Occipital lobe (tissue), 2 donors: Measurements from ENCODE around the gene MDM4. TPM values are rescaled to one million over a fixed set of nuclear protein-coding genes. Genes with fewer than 3 reads are reported as not detected.

ENCODE experiments used
- DNase-seq: peaks from one replicate; lab custom pipeline; 2025; lab: John Stamatoyannopoulos, UW
- total RNA-seq: library from RNA; depleted of rRNA; stranded (reverse); fragments of >200 nt; gene quantifications from one replicate; pipeline ENCODE4 v1.2.3, GENCODE V29; 2014

MDM4 gene
- total RNA-seq, 1 donor from 2014 or later: 60.4 TPM

DNA sequence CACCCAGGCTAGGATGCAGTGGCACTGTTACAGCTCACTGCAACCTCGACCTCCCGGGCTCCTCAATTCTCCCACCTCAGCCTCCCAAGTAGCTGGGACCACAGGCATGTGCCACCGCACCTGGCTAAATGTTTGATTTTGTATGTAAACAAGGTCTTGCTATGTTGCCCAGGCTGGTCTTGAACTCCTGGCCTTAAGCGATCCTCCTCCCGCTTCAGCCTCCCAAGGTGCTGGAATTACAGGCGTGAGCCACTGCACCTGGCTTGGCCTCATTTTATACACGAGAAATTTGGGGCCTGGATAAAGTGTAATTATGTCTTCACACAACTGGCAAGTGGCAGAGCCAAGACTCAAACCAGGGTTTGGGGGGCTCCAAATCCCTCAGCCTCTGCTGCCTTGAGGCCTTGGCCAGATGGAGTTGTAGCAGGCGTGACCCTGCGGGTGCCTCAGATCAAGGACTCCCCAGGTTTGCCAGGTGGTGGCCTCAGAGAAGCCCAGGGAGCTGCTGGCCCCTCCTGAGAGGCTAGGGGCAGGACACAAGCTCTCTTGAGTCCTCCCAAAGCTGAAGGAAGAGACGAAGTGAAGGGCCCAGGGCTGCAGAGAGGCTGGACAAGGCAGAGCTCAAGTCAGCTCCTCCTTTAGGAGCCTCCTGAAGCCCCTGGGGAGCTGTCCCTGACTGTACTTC is 61.7 kb downstream of the MDM4 start:
- DNase-seq: no peak

DNA sequence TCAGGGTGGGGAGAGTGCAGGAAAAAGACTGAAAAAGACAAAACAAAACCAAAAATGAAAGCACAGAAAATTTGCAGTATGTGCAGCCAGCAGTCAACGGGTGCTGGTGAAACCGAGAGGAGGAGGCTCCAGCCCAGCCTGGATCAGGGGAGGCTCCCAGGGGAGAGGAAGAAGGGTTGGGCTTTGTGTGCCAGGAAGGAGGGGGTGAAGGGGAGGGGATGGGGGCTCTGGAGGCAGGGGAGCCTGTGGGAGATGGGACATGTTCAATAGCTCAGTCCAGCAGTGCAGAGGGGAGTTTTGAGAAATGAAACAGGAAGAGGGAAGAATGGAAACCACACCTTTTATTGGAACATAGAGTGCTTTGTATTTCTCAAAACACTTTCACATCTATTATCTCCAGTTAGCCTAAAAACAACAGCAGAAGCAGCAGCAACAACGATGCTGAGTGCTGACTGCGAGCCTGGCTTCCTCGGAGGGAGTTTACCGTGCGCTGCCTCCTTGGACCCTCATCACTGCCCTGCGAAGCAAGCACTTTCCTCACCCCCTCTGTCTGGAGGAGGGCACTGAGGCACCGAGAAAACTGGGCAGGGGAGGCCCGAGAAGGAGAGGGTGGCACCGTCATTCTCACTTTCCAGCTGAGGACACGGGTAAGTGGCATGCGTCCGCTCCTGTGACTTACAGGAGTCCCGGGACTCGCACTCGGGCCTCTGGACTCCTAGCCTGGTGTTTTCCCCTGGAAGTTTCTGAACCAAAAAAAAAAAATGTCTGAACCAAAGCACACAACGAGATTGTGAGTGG is 62.9 kb downstream of the MDM4 start:
- no peak for DNase-seq

DNA sequence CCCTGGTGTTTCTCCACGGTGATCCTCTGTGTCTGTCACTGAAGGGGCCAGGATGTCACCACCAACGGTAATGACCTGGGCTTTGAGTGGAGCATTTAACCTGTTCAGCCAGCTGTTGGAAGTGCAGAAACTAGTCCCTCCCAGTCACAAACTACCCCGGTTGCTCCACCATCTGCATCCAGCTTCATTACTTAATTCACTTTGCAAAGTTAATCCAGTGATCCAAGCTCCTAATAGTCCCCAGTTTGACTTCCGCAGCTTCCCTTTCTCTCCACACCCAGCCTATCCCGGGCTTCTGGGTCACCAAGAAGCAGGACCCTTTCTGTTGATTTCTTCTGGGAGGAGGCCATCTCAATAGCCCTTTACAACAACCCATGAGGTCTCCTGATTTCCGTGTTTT is 63.5 kb downstream of the MDM4 start:
- DNase-seq: no peak

DNA sequence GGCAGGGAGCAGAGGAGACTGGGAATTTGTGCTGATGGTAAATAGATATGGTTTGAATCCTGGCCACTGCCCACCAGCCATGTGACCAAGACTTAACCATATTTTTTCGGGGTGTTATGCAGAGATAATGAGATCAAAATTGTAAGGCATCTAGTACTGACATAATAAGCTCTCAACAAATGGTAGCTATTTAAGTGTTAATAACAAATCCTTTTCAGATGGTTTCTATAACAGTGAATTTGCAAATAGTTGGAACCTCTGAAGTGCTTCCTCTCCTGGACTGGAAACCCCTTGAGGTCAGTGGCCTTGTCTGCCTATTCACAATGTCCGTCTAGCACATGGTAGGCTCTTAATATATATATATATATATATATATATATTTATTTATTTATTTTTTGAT is 64.7 kb downstream of the MDM4 start:
- DNase-seq: no peak

DNA sequence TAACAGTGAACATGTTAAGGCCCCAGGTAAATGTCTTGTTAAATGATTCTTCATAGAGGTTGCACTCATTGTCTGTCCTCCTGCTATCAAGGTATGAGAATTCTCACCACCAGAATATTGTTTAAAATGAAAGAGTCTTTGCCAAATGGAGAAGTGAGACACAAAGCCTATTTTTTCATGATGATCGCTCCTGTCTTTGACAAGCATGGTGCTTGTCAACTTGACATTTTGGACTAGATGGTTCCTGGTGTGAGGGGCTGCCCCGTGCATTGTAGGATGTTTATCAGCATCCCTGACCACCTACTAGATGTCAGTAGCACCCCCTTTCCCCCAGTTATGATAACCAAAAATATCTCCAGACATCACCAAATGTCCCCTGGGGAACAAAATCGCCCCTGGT is 65.6 kb downstream of the MDM4 start:
- DNase-seq: no peak

DNA sequence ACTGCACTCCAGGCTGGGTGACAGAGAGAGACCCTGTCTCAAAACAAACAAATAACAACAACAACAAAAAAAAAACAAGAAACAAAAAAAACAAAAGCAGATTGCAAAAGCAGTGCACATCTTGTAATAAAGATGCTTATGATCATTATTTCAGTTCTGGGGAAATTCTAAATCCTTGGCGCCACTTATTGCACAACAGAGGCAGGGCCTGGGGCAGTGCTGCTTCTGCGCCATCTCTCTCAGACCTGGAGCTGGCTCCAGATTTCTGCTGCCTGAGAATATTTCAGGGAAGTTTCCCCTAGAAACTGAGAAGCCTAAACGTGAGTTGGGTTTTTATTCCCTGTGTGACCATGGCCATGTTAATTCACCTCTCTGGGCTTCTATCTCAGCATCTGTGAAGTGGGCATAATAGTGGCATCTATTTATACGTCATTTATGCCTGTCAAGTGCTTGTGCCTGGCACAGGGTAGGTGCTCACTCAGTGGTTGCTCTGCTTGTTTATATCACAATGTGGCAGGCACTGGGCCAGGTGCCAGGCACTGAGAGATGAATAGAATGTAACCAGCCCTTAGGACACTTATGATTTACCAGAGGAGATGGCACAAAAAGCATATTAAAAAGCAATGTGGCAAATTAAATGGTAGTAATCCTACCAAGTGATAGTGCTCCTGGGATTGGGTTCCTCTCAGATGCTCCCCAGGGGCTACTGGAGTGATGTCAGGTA is 67.9 kb downstream of the MDM4 start:
- DNase-seq: no peak

DNA sequence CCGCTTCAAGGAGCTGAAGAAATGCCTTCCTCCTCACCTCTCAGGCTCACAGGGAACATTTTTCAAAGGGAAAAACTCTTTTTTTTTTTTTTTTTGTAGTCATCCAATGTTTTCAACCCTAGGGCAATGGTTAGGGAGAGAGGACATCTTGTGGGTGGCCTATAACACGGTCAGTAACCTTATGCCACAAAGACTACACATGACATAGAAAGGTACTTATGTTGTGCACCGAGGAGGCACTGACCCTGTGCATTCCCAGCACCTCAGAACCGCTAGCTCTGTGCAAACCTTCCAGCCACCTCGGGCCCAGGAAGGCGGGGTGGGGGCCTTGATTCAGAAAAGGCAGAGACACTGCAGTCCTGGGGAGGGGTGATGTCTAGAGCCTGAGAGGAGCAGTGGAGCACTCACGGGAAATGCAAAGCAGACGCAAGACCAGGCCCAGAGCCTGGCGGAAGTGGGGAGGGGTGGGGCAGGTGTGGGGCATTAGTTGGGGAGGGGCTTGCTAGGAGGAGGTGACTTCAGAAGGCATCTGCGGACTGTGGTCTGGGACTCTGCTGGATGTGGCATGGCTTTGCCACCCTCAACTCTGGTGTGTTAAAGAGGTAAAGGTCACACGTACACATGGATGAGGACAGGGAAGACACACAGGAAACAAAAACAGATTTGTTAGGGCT is 68.6 kb downstream of the MDM4 start:
- DNase-seq: no peak

DNA sequence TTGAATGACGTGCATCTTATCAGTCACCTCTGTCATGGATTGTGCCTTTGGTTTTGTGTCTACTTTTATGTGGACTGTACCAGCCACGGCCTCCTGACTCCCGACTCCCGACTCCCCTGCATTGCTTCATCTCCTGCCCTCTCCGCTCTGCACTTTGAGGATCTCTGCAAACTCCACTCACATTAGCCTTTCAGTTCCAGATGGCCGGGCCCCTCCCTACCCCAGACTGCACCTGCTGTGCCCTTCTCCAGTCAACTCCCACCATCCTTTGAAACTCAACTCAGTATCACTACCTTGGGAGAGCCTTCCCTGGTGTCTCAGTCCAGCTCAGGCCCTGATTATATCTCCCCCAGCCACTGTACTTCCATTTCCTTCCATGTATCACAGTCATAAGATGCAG is 71.4 kb downstream of the MDM4 start:
- no peak for DNase-seq

DNA sequence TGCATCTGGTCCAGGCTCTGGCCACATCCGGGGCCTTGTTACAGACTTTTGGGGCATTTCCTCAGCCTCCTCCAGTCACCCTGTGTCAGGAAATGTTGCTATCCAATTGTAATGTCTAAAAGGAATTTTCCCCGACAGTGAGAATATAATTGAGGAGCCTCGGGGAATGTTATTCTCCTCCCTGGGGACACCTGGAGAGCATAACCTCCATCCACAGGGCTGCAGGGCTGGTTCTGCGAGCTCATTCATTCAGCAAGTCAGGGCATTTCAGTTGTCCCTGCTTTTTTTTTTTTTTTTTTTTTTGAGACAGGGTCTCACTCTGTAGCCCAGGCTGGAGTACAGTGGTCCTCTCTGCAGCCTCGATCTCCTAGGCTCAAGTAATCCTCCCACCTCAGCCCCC is 72.6 kb downstream of the MDM4 start:
- DNase-seq: no peak

DNA sequence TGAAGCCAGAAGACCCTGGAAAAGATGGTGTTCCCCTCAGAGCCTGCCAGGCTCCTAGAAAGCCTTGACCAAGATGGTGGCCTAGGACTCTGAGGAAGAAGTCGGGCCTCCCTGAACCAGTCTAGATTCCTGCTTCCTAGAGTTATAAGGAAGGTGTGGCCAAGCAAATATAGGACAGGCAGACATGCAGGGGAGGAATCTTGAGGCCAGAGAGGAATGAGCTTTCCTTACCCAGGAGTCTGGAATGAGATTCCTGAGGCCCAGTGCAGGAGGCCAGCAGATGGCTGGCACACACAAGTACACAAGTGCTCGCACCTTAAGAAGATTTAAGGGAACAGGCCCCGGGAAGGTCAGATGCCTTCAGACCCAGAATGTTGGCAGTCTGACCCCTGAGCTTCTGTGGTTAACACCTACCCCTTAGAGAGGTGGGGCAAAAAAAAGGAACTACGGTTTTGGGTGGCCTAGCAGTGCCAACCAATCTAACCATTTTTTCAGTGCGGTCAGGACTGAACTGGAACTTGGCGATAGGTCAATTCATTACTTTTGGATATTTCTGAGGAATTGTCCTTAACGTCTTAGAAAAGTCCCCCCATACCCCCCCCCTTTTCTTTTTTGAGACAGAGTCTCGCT is 73.3 kb downstream of the MDM4 start:
- no peak for DNase-seq

DNA sequence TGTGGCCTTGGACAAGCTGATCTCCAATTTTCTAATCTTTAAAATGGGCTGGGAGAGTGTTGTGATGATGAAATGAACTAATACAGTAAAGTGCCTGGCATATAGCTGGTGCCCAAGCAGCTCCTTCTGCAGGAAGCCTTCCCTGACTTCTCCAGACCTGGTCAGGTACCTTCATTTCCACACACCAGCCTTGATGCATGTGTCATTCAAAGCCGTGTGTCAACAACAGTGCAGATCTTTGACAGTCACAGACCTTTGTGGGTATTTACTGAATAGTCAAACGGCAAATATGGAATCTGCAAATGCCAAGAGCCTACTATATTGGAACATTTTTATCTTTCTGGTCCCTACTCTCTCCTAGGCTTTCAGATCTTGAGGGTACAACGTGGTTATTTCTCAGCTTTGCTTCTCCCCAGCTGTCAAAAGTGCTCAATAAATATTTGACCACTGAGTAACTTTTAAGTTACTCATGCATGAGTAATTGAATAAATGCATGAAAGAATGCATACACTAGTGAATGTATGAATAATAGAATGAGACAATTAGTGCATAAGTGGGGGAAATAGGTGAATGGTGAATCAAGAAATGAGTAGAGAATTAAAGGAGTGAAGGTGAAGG is 75.4 kb downstream of the MDM4 start:
- DNase-seq: no peak

DNA sequence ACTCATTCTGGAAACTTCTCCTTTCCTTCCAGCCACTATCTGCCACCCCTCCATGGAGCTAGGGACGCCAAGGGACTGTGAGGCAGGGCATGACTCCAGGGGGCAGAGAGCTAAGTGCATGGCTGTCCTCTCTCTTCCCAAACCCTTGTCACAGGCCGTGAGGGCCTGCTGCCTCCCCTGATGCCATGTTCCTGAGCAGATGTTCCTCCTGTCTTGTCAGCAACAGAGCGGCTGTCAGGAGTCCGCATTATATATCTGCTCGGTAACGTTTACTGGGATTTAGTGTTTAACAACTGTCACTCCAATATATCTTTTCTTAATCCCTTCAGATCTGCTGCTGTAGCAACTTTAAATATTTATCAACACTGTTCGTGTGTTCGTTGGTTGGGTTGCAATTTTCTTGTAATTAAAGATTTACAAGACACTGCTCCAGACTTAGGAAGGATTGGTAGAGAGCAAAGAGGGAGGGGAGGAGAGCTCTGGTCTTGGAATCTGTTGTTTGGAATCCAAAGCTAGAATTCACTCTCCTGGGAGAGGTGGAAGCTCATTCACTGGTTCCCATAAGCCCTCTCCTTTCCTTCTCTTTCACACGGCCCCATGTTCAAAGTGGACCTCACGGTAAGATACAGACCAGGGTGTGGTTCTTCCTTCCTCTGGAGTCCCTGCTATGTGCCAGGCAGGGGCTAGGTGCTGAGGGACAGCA is 76.2 kb downstream of the MDM4 start:
- DNase-seq: no peak

DNA sequence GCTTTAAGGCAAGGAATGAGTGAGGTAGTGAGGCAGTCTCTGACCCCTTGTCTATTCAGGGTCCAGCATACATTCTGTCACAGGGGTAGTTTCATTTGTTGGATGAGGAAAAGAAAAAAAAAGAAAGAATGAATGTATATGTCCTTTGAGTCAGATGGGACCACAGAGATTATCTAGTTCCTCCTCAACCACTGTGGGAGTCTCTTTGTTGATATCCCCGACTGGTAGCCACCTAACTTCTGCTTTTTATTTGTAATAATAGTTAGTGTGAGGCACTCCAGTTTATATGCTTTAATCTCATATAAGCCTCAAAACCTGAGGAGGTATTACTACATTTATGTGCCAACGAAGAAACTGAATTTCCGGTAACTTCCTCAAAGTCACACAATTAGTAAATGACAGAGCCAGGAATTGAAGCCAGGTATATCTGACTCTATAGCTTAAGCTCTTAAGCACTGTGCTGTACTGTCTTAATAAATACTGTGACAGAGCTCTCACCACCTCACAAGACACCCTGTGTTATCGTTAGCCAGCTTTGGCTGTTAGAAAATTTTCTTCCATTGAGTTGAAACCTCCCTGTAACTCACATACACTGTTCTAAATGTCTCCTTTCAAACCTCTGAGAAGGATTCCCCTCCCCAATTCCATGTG is 82.2 kb downstream of the MDM4 start:
- DNase-seq: no peak

DNA sequence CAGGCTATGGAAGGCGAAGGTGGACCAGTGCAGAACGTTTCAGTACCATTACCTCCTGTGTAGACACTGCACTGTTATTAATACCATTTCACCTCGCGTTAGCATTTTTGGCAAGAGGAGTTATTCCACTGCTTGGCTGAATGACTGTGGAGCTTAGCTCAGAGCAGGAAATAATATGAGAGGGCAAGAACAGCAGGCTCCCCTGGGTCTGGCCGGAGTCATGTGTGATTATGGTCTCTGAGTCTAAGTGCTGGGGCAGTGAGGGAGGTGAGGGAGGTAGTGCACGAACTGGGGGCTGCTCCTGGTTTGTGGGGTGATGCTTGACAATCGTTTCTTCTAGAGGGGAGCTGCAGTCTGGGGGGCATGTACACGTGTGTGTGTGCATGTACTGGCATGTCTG is 82.9 kb downstream of the MDM4 start:
- DNase-seq: no peak

DNA sequence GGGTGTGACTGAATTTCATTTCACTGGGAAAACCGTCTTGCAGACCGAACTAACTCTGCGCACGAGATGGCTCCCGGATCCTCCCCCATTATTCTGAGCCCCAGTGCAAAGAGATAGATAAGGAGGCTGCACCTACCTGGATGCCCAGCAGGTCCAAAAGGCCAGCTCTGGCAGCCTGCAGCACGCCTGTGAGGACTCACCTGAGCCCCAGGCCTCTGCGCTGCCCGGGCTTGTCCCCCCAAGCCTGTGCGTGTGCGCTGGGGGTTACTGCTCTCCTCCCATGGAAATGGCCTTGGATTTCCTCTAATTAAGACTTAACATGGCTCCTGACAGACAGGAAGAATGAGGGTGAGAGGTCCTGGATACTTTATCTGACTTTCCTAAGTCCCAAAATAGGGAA is 83.4 kb downstream of the MDM4 start:
- no peak for DNase-seq

DNA sequence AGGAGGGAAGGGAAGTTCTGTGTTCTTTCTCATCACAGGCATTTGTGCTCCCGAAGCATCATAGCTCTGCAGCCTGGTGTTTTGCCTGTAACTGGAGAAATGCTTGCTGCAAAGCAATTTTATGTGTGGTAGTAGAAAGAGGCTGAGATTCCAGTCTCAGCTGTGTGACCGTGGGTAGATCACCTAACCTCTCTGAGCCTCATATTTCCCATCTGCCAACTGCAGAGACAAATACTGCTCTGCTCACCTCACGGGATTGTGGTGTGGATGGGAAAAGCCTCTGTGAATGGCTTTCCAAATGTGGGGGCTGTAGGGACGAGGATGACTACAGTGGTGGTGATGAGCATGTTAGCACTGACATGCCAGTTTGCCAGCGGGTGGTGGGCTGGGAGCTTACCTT is 84.0 kb downstream of the MDM4 start:
- DNase-seq: no peak

DNA sequence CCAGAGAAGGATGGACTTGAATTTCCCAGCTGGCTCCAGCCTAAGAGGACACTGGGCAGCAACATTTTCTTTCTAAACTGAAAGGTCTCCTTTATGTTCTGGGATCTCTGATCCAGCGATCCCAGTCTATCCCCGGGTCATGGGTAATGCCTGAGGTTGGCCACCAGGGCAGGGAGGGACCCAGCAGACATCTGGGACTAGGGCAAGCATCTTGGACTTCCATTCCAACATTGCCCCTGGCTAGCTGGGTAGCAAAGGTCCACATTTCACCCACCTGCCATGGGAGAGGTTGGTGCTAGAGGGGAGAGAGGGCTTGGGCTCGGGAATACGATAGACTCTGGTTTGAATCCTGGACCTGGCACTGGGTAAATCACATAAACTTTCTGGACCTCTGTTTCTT is 84.8 kb downstream of the MDM4 start:
- no peak for DNase-seq

DNA sequence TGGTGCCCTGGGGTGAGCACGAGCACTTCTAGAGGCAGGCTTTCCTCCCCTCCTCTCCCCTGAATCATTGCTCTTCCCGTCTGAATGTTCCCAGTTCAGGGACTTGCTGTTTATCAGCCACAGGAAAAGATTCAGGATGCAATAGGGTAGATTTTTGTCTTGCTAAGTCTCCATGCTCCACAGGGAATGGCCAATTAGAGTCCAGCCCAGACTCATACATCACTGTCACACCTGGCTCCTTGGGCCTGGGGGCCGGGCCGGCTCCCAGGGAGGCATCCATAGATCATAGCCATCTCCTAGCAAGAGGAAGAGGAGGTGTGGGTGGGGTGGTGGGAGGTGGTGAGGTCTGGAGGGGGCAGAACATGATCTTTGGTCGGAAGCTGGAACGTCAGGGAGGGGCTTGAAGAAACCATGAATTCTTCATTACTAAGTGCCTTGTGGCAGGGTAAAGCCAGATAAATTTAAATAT is 85.9 kb downstream of the MDM4 start:
- DNase-seq: no peak

DNA sequence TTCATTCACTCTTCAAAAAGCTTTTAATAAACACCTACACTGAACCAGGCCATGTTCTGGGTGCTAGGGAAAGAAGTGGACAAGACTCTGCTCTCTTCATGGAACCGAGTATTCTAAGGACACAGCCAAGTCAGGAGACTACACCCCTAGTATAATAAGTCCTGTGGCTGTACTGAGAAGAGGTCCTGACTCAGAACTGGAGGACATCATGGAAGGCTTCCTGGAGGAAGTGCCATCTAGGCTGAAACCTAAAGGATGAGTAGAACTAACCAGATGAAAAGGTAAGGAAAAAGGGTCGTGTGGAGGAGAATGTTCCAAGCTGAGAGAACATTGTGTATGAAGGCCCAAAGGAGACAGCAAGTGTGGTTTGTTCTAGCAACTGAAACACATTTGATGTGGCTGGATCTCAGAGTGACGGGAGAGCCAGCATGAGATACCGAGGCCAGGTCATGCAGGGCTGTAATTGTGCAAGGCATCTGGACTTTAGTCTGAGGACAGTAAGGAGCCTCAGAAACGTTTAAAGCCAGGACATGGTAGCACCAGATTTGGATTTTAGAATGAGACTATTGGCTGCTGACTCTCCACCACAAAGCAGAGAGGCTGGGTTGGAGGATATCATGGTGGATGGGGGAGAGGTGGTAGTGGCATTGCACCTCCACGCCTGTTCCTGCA is 86.8 kb downstream of the MDM4 start:
- no peak for DNase-seq
